ENCODE results near the gene DCXR.

GRCh38 chr17:82031885-82032627 lies 5.4 kb downstream of the DCXR start:
- TF ChIP-seq CTCF (IDR thresholded peaks at IDR 0.05) (no peak), POLR2A (IDR thresholded peaks at IDR 0.05) (no peak)

Data from heart left ventricle (tissue), 13 donors.